ENCODE results near the gene SQOR. TPM values are rescaled to one million over a fixed set of nuclear protein-coding genes. Genes with fewer than 3 reads are reported as not detected.

SQOR gene
- total RNA-seq, 6 experiments from 2014 or later, result 34.2 to 77.7 (median 49.1) TPM

GRCh38 chr15:45728641-45729040, 93.8 kb downstream of the SQOR start:
- H3K4me3 ChIP-seq, result no peak overlapping the region
- 76% methylated on average over 3 of the region's 3 CpGs for WGBS (ENCODE audit: insufficient coverage, low coverage, low lambda C conversion rate, missing lambda C conversion rate)
- no peak for ATAC-seq
- no peaks in the 10 kb centered on the region for H3K4me1 ChIP-seq
- no peak for TF ChIP-seq POLR2A (IDR thresholded peaks at IDR 0.05)
- no peak for TF ChIP-seq CTCF (IDR thresholded peaks at IDR 0.05)
- no peaks in the 10 kb centered on the region for H3K36me3 ChIP-seq
- intact Hi-C loops (cut with DNase I), result no loop called here
- no peak for DNase-seq
- no peaks in the 10 kb centered on the region for H3K9me3 ChIP-seq
- H3K27me3 ChIP-seq, result no peaks in the 10 kb centered on the region
- H3K27ac ChIP-seq, result no peak overlapping the region

DNA sequence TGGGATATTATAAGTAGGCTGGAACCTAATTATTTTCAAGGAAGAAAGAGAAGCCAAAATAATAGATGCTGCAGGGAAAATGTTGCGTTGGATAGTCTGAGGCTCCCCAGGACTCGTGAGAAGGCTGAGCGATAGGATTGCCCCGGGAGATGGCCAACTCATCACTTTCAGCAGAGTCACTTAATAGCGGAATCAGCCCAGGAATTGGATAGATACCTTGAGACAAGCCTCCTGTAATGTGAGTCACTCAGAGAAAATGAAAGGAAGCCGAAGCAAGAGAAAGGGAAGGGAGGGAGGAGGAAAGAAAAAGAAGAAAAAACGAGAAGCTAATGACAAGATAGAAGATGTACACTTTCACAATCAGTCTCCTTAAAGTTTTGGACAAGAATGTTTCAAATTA, 94.3 kb downstream of the SQOR start:
- 68% methylated on average over 7 of the region's 7 CpGs for WGBS (ENCODE audit: insufficient coverage, low coverage, low lambda C conversion rate, missing lambda C conversion rate)

DNA sequence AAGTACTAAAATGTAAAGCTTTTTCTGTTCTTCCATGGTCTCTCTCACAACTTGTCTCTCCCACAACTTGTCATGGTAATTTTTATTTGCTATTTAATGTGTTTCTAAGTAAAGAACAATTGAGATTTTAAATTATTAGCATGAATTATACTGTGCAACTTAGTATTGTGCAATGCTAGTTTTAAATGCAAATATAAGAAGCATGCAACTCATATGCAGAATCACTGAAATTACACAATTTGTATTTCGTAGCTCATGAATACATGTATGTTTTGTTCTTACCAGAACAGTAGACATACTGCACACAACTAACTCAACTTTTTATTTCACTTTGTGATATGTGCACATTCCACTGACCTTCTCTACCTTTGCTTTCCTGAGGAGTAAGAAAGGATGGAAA, 96.5 kb downstream of the SQOR start:
- WGBS (ENCODE audit: insufficient coverage, low coverage, low lambda C conversion rate, missing lambda C conversion rate), result 53% methylated on average over 1 of the region's 1 CpG
- Histone ChIP-seq H3K27ac (no peak overlapping the region), H3K36me3 (no peaks in the 10 kb centered on the region), H3K27me3 (no peaks in the 10 kb centered on the region), H3K4me1 (no peaks in the 10 kb centered on the region), H3K4me3 (no peak overlapping the region), H3K9me3 (no peaks in the 10 kb centered on the region)
- DNase-seq, result no peak
- no peak for ATAC-seq
- intact Hi-C loops (cut with DNase I), result no loop called here
- TF ChIP-seq CTCF (IDR thresholded peaks at IDR 0.05), result no peak
- no peak for TF ChIP-seq POLR2A (IDR thresholded peaks at IDR 0.05)

More for the DNA sequence above, 94.3 kb downstream of the SQOR start:
- intact Hi-C loops (cut with DNase I), result no loop called here
- no peaks in the 10 kb centered on the region for H3K27me3 ChIP-seq
- no peaks in the 10 kb centered on the region for H3K4me1 ChIP-seq
- H3K9me3 ChIP-seq, result no peaks in the 10 kb centered on the region
- ATAC-seq (no peak), DNase-seq (no peak)
- TF ChIP-seq CTCF (IDR thresholded peaks at IDR 0.05) (no peak), POLR2A (IDR thresholded peaks at IDR 0.05) (no peak)
- H3K27ac ChIP-seq, result no peak overlapping the region
- H3K36me3 ChIP-seq, result no peaks in the 10 kb centered on the region
- no peak overlapping the region for H3K4me3 ChIP-seq

DNA sequence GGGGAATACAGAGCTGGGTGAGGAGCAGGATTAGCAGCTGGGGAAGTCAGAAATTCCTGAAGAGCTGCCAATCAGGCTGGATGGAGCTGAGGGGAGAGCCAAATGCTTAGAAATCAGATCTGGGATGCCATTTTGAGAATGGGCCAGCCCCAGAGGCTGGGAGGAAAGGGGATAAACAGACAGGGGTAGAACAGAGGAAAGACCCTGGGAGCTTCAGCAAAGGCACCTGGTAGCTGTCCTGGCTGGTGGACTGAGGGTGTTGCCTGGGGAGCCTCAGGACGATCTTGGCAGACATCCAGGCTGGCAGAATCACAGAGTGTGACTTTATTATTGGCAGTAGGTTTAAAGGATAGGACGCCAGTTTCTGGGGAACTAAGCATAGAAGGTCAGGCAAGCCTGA, 97.8 kb downstream of the SQOR start:
- H3K4me1 ChIP-seq, result no peaks in the 10 kb centered on the region
- peak in 1 of 4 donors; percentile 28 for ATAC-seq
- TF ChIP-seq CTCF (IDR thresholded peaks at IDR 0.05) (no peak), POLR2A (IDR thresholded peaks at IDR 0.05) (no peak)
- intact Hi-C loops (cut with DNase I), result no loop called here
- no peak overlapping the region for H3K27ac ChIP-seq
- H3K27me3 ChIP-seq, result no peaks in the 10 kb centered on the region
- WGBS (ENCODE audit: insufficient coverage, low coverage, low lambda C conversion rate, missing lambda C conversion rate), result 21% methylated on average over 2 of the region's 2 CpGs
- H3K36me3 ChIP-seq, result no peaks in the 10 kb centered on the region
- peak in 1 of 3 donors; percentile 23 for DNase-seq
- no peaks in the 10 kb centered on the region for H3K9me3 ChIP-seq
- no peak overlapping the region for H3K4me3 ChIP-seq

DNA sequence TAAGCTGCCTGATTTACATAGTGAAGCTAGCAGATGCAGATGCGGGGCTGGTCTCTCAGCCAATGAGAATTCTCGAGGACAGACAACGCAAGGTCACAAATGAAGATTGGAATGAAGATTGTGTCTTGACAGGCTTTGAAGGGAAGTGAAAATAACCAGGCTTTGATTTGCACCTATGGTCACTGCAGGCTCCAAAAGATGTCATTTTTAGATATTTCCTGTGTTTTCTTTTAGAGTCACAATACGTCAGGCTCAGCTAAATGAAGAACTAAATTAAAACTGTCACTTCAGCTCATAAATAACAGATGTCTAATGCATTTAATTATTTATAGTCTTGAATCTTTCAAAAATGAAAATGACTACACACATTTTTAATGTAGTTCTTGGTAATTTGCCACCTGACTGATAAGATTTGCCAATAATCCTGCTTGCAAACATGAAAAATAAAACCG, 99.5 kb downstream of the SQOR start:
- no peaks in the 10 kb centered on the region for H3K27me3 ChIP-seq
- H3K4me3 ChIP-seq, result no peak overlapping the region
- ATAC-seq (no peak), DNase-seq (no peak)
- intact Hi-C loops (cut with DNase I), result no loop called here
- H3K4me1 ChIP-seq, result no peaks in the 10 kb centered on the region
- WGBS (ENCODE audit: insufficient coverage, low coverage, low lambda C conversion rate, missing lambda C conversion rate), result 83% methylated on average over 5 of the region's 5 CpGs
- H3K27ac ChIP-seq, result no peak overlapping the region
- no peaks in the 10 kb centered on the region for H3K9me3 ChIP-seq
- no peaks in the 10 kb centered on the region for H3K36me3 ChIP-seq
- TF ChIP-seq POLR2A (IDR thresholded peaks at IDR 0.05) (no peak), CTCF (IDR thresholded peaks at IDR 0.05) (no peak)

Measured in right lobe of liver (tissue), 6 donors.